Panc1 (cell line): ENCODE results near the gene ST7L. TPM values are rescaled to one million over a fixed set of nuclear protein-coding genes. Genes with fewer than 3 reads are reported as not detected.

Experiments used
- ATAC-seq: fragments of 200-7000 bp; cut with Tn5 transposase; 2 replicates; pipeline ENCODE4 v1.9.1; 2020; ENCODE audit warnings: mild to moderate bottlenecking, moderate library complexity
- BruUV-seq: library from RNA; stranded (reverse); fragments of 400-500 nt; replicated peaks from 2 replicates; lab custom pipeline; 2021; lab: Mats Ljungman, UMichigan
- CTCF ChIA-PET: fragments of 300-600 bp; sonication (Branson Sonifier 250); formaldehyde crosslinking; loops from one replicate; lab custom pipeline; 2022; ENCODE audit warnings: antibody characterized with exemption; lab: Charles Lee
- POLR2A ChIA-PET: fragments of 300-600 bp; sonication (Branson Sonifier 250); formaldehyde crosslinking; loops from one replicate; lab custom pipeline; 2022; ENCODE audit warnings: antibody characterized with exemption; lab: Charles Lee
- DNase-seq: peaks from one replicate; pipeline ENCODE4 v3.0.0-alpha.2; 2010; ENCODE audit warnings: low read depth, low spot score
- H3K27ac ChIP-seq: 2 replicates; pipeline ENCODE4 v1.5.1; 2011; ENCODE audit warnings: mild to moderate bottlenecking, low read length, inconsistent platforms
- H3K27me3 ChIP-seq: fragments of 200-500 bp; sonication (Bioruptor generic); 2 replicates; pipeline ENCODE4 v1.6.0; 2014; ENCODE audit warnings: low read length, inconsistent platforms; ENCODE audit not compliant: control insufficient read depth, insufficient read depth
- H3K36me3 ChIP-seq: fragments of 200-500 bp; sonication (Bioruptor generic); 2 replicates; pipeline ENCODE4 v1.5.1; 2014; ENCODE audit warnings: inconsistent platforms, mild to moderate bottlenecking, low read length, moderate library complexity; ENCODE audit not compliant: control insufficient read depth, insufficient read depth
- H3K4me1 ChIP-seq: 2 replicates; pipeline ENCODE4 v1.5.1; 2011; ENCODE audit warnings: inconsistent platforms, mild to moderate bottlenecking, low read length, moderate library complexity; ENCODE audit not compliant: control insufficient read depth, insufficient read depth
- H3K4me3 ChIP-seq, 2 experiments: 2 replicates each; pipeline ENCODE4 v1.5.1; 2011 to 2012; ENCODE audit warnings: low read depth in 2 of 2, low read length in 2 of 2, mild to moderate bottlenecking in 2 of 2, inconsistent platforms in 1 of 2, moderate library complexity in 1 of 2
- H3K9me3 ChIP-seq: fragments of 200-500 bp; sonication (Bioruptor generic); 2 replicates; pipeline ENCODE4 v1.5.1; 2014; ENCODE audit warnings: low read depth, mild to moderate bottlenecking, inconsistent platforms, low read length, moderate library complexity; ENCODE audit not compliant: control insufficient read depth, insufficient read depth
- POLR2AphosphoS5 ChIP-seq: IDR thresholded peaks from 2 replicates; pipeline ENCODE4 v1.6.1; 2012; ENCODE audit warnings: mild to moderate bottlenecking, low read depth, low read length, moderate library complexity
- SIN3A ChIP-seq: IDR thresholded peaks from 2 replicates; pipeline ENCODE4 v1.6.1; 2012; ENCODE audit warnings: low read depth, mild to moderate bottlenecking, low read length, moderate library complexity, borderline replicate concordance; ENCODE audit not compliant: insufficient read depth
- TCF7L2 ChIP-seq: IDR thresholded peaks from 2 replicates; pipeline ENCODE4 v1.6.1; 2011; ENCODE audit warnings: mild to moderate bottlenecking, low read depth, low read length, inconsistent platforms
- in situ Hi-C: cut with HindIII; loops from 2 replicates; pipeline ENCODE4 v1.10.0; 2016; ENCODE audit warnings: low sequenced_read_pairs, low pct_unique_long_range_greater_than_20kb
- intact Hi-C: fragments of 100-400 bp; cut with micrococcal nuclease; formaldehyde crosslinking; loops from one replicate; pipeline ENCODE4 v1.10.0; 2022; ENCODE audit not compliant: unreplicated experiment
- total RNA-seq: library from RNA; stranded (reverse); gene quantifications from one replicate; pipeline ENCODE4 v1.2.1, GENCODE V29; 2021; ENCODE audit not compliant: unreplicated experiment
- TF ChIP-seq, protein P1 (sequence below), 2 experiments: IDR thresholded peaks; 2 replicates each; pipeline ENCODE4 v1.6.1; 2011 to 2012; ENCODE audit warnings: low read depth in 2 of 2, control low read depth in 1 of 2, low read length in 1 of 2, mild to moderate bottlenecking in 1 of 2, moderate library complexity in 1 of 2; ENCODE audit not compliant: insufficient read depth in 1 of 2
- TF ChIP-seq, protein P2 (sequence below): fragments of 450-650 bp; IDR thresholded peaks from 2 replicates; pipeline ENCODE4 v1.5.1; 2017; ENCODE audit warnings: mild to moderate bottlenecking

ST7L gene
- total RNA-seq, 1 experiment from 2014 or later: 13.4 TPM

DNA sequence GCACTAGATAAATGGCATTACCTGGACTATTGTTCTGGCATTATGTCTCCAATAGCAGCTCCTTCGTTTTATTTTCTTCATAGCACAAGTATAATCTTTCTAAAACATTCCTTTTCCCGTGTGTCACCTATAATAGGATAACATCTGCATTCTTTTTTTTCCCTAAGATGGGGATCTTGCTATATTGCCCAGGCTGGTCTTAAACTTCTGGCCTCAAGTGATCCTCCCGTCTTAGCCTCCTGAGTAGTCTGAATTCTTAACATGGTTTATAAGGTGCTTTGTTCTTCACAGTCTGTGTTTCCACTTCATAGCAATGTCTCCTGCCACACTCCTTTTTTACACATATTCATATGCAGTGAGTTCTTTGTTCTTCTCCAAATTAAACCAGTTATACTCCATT is 46.9 kb upstream of the ST7L start:
- Histone ChIP-seq H3K9me3 (no peaks in the 10 kb centered on the region), H3K27ac (no peak overlapping the region), H3K4me1 (no peaks in the 10 kb centered on the region), H3K36me3 (peaks cover 14% of the 10 kb centered on the region), H3K27me3 (no peaks in the 10 kb centered on the region), H3K4me3 (no peak overlapping the region)
- BruUV-seq: no TSS peak
- no peak for DNase-seq
- ATAC-seq: no peak
- intact Hi-C loops: no loop called here
- in situ Hi-C loops: no loop called here
- TF ChIP-seq, protein P1, sequence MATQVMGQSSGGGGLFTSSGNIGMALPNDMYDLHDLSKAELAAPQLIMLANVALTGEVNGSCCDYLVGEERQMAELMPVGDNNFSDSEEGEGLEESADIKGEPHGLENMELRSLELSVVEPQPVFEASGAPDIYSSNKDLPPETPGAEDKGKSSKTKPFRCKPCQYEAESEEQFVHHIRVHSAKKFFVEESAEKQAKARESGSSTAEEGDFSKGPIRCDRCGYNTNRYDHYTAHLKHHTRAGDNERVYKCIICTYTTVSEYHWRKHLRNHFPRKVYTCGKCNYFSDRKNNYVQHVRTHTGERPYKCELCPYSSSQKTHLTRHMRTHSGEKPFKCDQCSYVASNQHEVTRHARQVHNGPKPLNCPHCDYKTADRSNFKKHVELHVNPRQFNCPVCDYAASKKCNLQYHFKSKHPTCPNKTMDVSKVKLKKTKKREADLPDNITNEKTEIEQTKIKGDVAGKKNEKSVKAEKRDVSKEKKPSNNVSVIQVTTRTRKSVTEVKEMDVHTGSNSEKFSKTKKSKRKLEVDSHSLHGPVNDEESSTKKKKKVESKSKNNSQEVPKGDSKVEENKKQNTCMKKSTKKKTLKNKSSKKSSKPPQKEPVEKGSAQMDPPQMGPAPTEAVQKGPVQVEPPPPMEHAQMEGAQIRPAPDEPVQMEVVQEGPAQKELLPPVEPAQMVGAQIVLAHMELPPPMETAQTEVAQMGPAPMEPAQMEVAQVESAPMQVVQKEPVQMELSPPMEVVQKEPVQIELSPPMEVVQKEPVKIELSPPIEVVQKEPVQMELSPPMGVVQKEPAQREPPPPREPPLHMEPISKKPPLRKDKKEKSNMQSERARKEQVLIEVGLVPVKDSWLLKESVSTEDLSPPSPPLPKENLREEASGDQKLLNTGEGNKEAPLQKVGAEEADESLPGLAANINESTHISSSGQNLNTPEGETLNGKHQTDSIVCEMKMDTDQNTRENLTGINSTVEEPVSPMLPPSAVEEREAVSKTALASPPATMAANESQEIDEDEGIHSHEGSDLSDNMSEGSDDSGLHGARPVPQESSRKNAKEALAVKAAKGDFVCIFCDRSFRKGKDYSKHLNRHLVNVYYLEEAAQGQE (IDR thresholded peaks at IDR 0.05; ENCODE audit: insufficient read depth in 1 of 2, low read depth in 2 of 2, low read length in 1 of 2): no peak
- TF ChIP-seq TCF7L2: no peak
- TF ChIP-seq, protein P2, sequence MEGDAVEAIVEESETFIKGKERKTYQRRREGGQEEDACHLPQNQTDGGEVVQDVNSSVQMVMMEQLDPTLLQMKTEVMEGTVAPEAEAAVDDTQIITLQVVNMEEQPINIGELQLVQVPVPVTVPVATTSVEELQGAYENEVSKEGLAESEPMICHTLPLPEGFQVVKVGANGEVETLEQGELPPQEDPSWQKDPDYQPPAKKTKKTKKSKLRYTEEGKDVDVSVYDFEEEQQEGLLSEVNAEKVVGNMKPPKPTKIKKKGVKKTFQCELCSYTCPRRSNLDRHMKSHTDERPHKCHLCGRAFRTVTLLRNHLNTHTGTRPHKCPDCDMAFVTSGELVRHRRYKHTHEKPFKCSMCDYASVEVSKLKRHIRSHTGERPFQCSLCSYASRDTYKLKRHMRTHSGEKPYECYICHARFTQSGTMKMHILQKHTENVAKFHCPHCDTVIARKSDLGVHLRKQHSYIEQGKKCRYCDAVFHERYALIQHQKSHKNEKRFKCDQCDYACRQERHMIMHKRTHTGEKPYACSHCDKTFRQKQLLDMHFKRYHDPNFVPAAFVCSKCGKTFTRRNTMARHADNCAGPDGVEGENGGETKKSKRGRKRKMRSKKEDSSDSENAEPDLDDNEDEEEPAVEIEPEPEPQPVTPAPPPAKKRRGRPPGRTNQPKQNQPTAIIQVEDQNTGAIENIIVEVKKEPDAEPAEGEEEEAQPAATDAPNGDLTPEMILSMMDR: no peak
- TF ChIP-seq SIN3A: no peak
- TF ChIP-seq POLR2AphosphoS5: no peak
- ChIA-PET CTCF (interaction anchor here (0.5 kb wide), 1 partner anchor 170 kb away, joined by 3 read pairs; no protein-coding TSS in a partner anchor), POLR2A (no interaction called here)

DNA sequence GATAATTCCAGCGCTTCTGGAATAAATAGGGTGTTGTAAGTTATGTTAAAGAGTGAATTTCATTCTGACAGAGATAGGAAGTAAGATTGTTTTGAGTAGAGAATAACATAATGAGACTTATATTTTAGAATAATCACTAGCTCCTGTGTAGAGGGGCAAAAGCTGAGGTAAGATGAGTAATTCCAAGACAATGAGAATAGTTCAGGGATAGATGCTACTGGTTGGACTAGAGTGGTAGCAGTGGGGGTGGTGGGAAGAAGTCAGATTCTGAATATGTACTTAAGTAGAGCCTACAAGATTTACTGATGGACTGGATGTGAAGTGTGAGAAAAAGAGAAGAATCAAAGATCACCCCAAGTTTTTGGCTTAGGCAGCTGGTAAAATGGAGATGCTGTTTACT is 32.3 kb upstream of the ST7L start:
- Histone ChIP-seq H3K4me3 (no peak overlapping the region), H3K36me3 (peaks cover 42% of the 10 kb centered on the region), H3K27ac (no peak overlapping the region), H3K9me3 (no peaks in the 10 kb centered on the region), H3K27me3 (no peaks in the 10 kb centered on the region), H3K4me1 (no peaks in the 10 kb centered on the region)
- in situ Hi-C loops: no loop called here
- DNase-seq: no peak
- POLR2A ChIA-PET: no interaction called here
- intact Hi-C loops: no loop called here
- no peak for TF ChIP-seq SIN3A
- TF ChIP-seq, protein P2: no peak
- TF ChIP-seq, protein P1 (IDR thresholded peaks at IDR 0.05; ENCODE audit: insufficient read depth in 1 of 2, low read depth in 2 of 2, low read length in 1 of 2): no peak
- TF ChIP-seq TCF7L2: no peak
- no peak for TF ChIP-seq POLR2AphosphoS5
- no peak for ATAC-seq
- TSS peak; percentile 41 for BruUV-seq
- CTCF ChIA-PET: no interaction called here
